LNCaP clone FGC (cell line): ENCODE results near the gene IRX2.

Experiments used
- DNase-seq: peaks from one replicate; pipeline ENCODE4 v3.0.0-alpha.2; 2011; ENCODE audit warnings: low read depth
- H3K4me3 ChIP-seq: 2 replicates; pipeline ENCODE4 v1.5.1; 2011; ENCODE audit warnings: mild to moderate bottlenecking, low read depth, low read length, control low read depth
- TF ChIP-seq, protein P1 (sequence below): IDR thresholded peaks from 2 replicates; pipeline ENCODE4 v1.5.1; 2012; ENCODE audit warnings: mild to moderate bottlenecking; ENCODE audit not compliant: control insufficient read depth, insufficient read depth; ENCODE audit errors: extremely low read depth

IRX2 gene

DNA sequence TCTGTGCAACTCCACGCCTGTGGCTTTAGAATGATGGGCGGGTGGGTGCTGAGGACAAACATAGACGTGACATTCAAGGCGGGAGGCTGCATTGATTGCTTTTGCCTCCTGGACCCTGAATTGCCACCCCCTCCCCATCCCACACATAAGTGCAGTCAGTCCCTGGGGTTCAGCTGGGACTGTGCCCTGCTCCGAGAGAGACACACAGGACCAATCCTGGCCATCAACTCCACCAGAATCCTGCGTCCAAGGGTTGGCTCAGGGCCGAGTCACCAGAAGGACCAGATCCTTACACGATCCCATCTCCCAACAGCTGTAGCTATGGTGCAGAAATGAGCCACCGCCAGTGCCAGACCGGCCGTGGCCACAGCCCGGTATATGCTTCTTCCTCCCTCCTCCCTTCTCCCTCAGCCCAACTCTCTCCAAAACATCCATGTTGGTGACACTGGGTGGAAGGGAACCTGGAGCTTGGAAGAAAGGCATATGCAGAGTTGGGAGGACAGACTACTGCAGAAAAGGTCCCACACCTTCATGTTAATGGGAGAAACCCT, 27.4 kb downstream of the IRX2 start:
- DNase-seq = no peak
- TF ChIP-seq, protein P1, sequence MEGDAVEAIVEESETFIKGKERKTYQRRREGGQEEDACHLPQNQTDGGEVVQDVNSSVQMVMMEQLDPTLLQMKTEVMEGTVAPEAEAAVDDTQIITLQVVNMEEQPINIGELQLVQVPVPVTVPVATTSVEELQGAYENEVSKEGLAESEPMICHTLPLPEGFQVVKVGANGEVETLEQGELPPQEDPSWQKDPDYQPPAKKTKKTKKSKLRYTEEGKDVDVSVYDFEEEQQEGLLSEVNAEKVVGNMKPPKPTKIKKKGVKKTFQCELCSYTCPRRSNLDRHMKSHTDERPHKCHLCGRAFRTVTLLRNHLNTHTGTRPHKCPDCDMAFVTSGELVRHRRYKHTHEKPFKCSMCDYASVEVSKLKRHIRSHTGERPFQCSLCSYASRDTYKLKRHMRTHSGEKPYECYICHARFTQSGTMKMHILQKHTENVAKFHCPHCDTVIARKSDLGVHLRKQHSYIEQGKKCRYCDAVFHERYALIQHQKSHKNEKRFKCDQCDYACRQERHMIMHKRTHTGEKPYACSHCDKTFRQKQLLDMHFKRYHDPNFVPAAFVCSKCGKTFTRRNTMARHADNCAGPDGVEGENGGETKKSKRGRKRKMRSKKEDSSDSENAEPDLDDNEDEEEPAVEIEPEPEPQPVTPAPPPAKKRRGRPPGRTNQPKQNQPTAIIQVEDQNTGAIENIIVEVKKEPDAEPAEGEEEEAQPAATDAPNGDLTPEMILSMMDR = no peak

DNA sequence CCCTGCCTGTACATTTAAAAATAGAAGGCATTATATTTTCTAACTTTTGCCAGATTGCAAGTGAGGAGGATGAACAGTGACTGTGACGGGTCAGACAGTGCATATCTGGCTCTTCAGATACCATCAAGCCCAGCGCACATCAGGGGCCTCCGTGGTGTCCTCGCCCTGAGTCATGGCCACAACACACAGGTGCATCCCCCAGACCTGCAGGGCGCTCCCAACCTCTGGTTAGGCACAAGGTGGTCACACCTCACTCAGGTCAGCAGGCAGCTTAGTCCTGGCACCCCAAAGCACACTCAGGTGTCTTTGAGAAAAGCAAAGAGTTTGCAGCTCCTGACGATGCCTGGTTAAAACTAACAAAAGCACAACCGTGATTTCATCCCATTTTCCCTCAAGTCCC, 28.6 kb downstream of the IRX2 start:
- TF ChIP-seq, protein P1 = no peak
- no peak for DNase-seq
- no peak overlapping the region for H3K4me3 ChIP-seq

More for the DNA sequence above, 27.4 kb downstream of the IRX2 start:
- H3K4me3 ChIP-seq = no peak overlapping the region

DNA sequence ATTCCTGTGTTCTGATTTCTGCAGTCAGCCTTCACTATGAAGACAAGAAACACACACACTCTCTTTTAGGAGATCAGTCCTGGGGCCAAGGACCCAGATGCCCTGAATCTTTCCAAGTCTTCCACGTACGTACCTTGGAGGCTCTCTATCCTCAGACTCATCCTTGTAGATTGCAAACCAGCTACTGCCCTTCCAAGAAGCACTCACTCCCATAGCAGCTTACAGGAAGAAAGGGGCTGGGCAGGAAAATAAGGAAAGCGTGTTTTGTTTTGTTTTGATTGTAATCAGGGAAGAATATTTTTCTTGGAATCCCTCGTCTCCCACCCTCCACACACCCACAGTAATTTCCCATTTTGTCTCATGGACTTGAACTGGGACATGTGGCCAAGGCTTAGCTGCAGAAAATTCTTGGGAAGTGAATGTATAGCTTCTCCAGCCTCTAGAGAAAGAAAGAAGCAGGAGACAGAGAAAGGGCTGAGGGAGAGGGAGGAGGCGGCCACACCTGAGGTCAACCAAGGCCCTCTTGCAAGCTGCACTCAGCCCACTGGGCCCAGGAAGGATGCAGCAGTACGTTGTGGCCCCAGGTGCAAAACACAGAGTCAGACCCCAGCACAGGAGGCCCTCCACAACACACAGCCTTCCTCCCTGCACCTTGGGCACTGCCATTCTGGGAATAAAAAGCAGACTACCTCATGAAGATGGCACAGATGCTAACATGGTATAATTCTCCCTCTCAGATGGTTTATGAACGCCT, 29.9 kb downstream of the IRX2 start:
- H3K4me3 ChIP-seq = no peak overlapping the region
- no peak for DNase-seq
- TF ChIP-seq, protein P1 = no peak

DNA sequence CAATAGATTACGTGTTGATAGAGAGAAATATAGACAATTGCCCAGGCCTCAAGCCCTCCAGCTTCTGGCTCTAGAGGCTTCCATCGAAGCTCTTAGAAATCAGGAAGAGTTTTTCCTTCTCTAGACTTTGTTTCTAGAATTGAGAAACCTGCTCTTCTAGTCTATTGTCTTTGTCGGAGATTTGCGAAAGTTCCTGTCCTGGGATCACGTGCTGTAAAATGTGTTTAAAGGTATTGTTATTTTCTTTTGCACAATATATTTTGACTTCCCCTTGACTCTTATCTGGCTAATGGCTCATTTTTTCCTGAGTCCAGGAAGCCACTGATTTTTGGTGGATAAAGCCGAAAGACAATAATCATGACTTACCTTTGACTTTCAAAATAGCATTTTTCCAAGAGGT, 32.1 kb downstream of the IRX2 start:
- no peak for DNase-seq
- no peak overlapping the region for H3K4me3 ChIP-seq
- TF ChIP-seq, protein P1 = no peak

DNA sequence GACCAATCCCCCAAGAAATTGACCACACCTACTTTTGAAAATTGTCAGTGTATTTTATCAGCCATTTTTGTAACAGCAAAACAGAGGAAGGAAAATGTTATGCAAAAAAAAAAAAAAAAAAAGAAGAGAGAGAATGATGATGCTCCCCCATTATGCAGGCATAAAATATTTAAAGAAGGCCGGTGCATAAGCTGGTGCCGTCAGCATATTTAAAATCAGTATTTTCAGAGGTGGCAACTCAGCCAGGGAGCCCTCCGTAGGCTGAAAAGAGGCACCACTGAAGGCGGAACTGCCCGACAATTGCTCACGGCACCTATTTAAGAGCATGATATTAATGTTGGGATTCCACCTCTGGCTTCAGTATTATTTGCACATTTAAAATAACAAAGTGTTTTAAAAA, 33.4 kb downstream of the IRX2 start:
- no peak overlapping the region for H3K4me3 ChIP-seq
- DNase-seq = no peak
- TF ChIP-seq, protein P1 = no peak

DNA sequence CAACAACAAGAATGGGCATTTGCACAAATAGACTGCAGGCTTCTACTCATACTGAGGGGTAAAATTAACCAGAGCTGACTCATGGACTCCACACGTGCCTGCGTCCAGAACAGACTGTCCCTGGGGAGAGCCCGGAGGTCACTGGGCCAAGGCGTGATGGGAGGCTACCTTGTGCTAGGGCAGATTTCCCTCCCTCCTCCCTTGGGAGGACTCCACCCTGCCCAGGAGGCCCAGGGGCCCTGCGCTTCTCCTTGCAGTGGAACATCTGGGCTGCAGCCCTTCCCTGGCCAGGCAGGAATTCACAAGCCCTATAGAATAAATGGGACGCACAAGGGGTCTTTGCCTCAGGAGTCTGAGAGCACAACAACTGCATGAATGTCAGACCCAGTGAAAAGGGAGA, 35.6 kb downstream of the IRX2 start:
- no peak for DNase-seq
- no peak overlapping the region for H3K4me3 ChIP-seq
- TF ChIP-seq, protein P1 = no peak

DNA sequence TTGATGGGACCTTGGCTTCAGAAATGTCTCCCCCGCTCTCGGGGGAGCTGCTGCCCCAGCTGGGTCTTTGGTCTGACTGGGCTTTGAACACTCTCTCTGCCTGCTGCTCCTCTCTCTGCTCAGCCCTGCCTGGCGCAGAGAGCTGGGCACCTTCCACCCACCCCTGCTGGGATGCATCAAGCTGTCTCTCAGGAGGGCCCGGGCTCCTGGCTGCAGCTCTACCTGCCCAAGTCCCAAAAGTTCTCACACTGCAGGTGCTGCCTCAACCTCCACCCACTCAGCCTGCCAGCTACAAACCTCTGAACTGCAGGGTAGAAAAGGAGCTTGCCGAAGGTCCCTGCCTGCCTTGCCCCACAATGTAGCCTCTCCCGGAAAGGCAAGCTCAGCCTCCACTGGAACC, 36.7 kb downstream of the IRX2 start:
- DNase-seq = no peak
- TF ChIP-seq, protein P1 = no peak
- H3K4me3 ChIP-seq = no peak overlapping the region
